Measurements from ENCODE around the gene AP4M1.

DNA sequence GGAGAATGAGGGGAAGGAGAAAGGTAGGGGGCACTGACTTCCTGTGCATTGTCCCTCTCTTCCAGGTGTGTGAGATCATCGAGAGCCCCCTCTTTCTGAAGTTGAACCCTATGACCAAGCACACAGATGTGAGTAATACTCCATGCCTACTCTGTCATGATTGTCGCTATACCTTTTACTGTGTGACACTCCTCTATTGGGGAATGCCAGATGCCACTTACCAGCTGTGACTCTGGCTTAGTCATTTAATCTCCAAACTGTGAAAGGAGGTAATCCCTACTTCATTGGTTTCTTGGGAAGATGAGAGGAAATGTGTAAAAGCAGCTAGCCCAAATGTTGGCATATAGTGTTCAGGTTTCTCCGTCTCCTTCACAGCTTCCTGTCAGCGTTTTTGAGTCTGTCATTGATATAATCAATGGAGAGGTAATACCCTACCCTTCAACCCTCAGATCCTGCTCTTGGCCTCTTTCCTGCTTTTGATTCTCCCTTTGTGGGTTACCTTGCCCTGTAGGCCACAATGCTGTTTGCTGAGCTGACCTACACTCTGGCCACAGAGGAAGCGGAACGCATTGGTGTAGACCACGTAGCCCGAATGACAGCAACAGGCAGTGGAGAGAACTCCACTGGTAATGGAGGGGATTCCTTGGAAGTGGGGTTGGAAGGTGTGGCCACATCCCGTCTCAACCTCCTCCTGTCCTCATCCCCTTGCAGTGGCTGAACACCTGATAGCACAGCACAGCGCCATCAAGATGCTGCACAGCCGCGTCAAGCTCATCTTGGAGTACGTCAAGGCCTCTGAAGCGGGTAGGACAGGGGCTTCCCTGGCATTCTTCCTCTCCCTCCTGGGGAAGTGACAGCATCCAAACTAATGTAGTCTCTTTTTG is 10.7 kb upstream of the AP4M1 start:
- TF ChIP-seq, protein P1, sequence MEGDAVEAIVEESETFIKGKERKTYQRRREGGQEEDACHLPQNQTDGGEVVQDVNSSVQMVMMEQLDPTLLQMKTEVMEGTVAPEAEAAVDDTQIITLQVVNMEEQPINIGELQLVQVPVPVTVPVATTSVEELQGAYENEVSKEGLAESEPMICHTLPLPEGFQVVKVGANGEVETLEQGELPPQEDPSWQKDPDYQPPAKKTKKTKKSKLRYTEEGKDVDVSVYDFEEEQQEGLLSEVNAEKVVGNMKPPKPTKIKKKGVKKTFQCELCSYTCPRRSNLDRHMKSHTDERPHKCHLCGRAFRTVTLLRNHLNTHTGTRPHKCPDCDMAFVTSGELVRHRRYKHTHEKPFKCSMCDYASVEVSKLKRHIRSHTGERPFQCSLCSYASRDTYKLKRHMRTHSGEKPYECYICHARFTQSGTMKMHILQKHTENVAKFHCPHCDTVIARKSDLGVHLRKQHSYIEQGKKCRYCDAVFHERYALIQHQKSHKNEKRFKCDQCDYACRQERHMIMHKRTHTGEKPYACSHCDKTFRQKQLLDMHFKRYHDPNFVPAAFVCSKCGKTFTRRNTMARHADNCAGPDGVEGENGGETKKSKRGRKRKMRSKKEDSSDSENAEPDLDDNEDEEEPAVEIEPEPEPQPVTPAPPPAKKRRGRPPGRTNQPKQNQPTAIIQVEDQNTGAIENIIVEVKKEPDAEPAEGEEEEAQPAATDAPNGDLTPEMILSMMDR (IDR thresholded peaks at IDR 0.05; ENCODE audit: poor library complexity, severe bottlenecking) = no peak
- TF ChIP-seq TAF1 (IDR thresholded peaks at IDR 0.05; ENCODE audit: low read depth) = no peak
- no peak for TF ChIP-seq POLR2AphosphoS5 (IDR thresholded peaks at IDR 0.05)
- TF ChIP-seq, protein P2, sequence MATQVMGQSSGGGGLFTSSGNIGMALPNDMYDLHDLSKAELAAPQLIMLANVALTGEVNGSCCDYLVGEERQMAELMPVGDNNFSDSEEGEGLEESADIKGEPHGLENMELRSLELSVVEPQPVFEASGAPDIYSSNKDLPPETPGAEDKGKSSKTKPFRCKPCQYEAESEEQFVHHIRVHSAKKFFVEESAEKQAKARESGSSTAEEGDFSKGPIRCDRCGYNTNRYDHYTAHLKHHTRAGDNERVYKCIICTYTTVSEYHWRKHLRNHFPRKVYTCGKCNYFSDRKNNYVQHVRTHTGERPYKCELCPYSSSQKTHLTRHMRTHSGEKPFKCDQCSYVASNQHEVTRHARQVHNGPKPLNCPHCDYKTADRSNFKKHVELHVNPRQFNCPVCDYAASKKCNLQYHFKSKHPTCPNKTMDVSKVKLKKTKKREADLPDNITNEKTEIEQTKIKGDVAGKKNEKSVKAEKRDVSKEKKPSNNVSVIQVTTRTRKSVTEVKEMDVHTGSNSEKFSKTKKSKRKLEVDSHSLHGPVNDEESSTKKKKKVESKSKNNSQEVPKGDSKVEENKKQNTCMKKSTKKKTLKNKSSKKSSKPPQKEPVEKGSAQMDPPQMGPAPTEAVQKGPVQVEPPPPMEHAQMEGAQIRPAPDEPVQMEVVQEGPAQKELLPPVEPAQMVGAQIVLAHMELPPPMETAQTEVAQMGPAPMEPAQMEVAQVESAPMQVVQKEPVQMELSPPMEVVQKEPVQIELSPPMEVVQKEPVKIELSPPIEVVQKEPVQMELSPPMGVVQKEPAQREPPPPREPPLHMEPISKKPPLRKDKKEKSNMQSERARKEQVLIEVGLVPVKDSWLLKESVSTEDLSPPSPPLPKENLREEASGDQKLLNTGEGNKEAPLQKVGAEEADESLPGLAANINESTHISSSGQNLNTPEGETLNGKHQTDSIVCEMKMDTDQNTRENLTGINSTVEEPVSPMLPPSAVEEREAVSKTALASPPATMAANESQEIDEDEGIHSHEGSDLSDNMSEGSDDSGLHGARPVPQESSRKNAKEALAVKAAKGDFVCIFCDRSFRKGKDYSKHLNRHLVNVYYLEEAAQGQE (IDR thresholded peaks at IDR 0.05; ENCODE audit: borderline replicate concordance) = no peak
- no peak for TF ChIP-seq EZH2 (IDR thresholded peaks at IDR 0.05; ENCODE audit: borderline replicate concordance, insufficient read depth, low read length, poor library complexity, severe bottlenecking)
- no peak for TF ChIP-seq EP300 (conservative IDR thresholded peaks at IDR 0.05; ENCODE audit: poor library complexity, severe bottlenecking)
- no peak for TF ChIP-seq MXI1 (conservative IDR thresholded peaks at IDR 0.05; ENCODE audit: poor library complexity, severe bottlenecking)
